ENCODE measurements around the gene GXYLT2.
"Not testable (repeated sequence)": the region's sequence is repeated elsewhere in the genome, so short reads cannot be mapped to it uniquely, and the experiment has no call there.

Gene GXYLT2

GRCh38 chr3:72996473-72997333 lies 108.9 kb downstream of the GXYLT2 start, which contains the start of gene PPP4R2:
Gene PPP4R2, plus strand, starts transcription at chr3:72996811. Its CDS starts 227 bp downstream, at chr3:72997038.
- DNase-seq (ENCODE audit: insufficient read length, low spot score) (peak; percentile 77), FAIRE-seq (peak; percentile 98)
- TF ChIP-seq POU2F2 (IDR thresholded peaks at IDR 0.05; ENCODE audit: low read depth, low read length): peak; percentile 56; the same call in 1 of the 2 replicates
- TF ChIP-seq TAF1 (IDR thresholded peaks at IDR 0.05; ENCODE audit: low read depth, low read length): peak; percentile 51; the same call in 1 of the 2 replicates
- no peak for TF ChIP-seq PAX5 (IDR thresholded peaks at IDR 0.05; ENCODE audit: insufficient read depth, low read length, severe bottlenecking)
- no peak for TF ChIP-seq SPI1 (IDR thresholded peaks at IDR 0.05; ENCODE audit: low read depth, low read length)
- TF ChIP-seq POLR2A (IDR thresholded peaks at IDR 0.05; ENCODE audit: low read depth, low read length): peak; percentile 86
- peak; percentile 91 for TF ChIP-seq POLR2AphosphoS5 (IDR thresholded peaks at IDR 0.05; ENCODE audit: low read depth, low read length)

GRCh38 chr3:72997421-72997961 lies 109.6 kb downstream of the GXYLT2 start:
- DNase-seq (ENCODE audit: insufficient read length, low spot score) (peak; percentile 20), FAIRE-seq (peak; percentile 20)
- TF ChIP-seq POU2F2 (IDR thresholded peaks at IDR 0.05; ENCODE audit: low read depth, low read length) (no peak), PAX5 (IDR thresholded peaks at IDR 0.05; ENCODE audit: insufficient read depth, low read length, severe bottlenecking) (no peak), SPI1 (IDR thresholded peaks at IDR 0.05; ENCODE audit: low read depth, low read length) (no peak), POLR2AphosphoS5 (IDR thresholded peaks at IDR 0.05; ENCODE audit: low read depth, low read length) (no peak), POLR2A (IDR thresholded peaks at IDR 0.05; ENCODE audit: low read depth, low read length) (no peak), TAF1 (IDR thresholded peaks at IDR 0.05; ENCODE audit: low read depth, low read length) (no peak)

DNA sequence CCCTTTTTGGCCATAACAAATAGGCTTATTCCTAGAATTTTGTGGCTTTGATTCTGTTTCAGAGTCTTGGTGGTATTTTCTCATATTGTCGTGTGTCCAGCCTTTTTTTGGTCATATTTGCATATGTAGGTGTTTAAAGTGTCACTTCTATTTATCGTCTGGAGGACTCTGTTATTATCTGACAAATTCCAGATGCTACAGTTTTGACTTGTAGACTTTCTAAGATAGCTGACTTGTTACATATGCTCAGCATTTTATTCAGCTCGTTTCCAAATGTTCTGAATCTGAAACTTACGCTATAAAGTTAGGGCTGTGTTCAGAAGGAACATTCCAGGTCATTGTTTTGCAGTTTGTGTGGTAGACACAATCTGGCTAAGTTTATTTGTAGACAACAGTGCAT lies 110.6 kb downstream of the GXYLT2 start:
- no peak for DNase-seq (ENCODE audit: insufficient read length, low spot score)
- TF ChIP-seq POLR2AphosphoS5 (IDR thresholded peaks at IDR 0.05; ENCODE audit: low read depth, low read length) (no peak), TAF1 (IDR thresholded peaks at IDR 0.05; ENCODE audit: low read depth, low read length) (no peak), PAX5 (IDR thresholded peaks at IDR 0.05; ENCODE audit: insufficient read depth, low read length, severe bottlenecking) (no peak), SPI1 (IDR thresholded peaks at IDR 0.05; ENCODE audit: low read depth, low read length) (no peak), POLR2A (IDR thresholded peaks at IDR 0.05; ENCODE audit: low read depth, low read length) (no peak), POU2F2 (IDR thresholded peaks at IDR 0.05; ENCODE audit: low read depth, low read length) (no peak)
- FAIRE-seq: no peak

DNA sequence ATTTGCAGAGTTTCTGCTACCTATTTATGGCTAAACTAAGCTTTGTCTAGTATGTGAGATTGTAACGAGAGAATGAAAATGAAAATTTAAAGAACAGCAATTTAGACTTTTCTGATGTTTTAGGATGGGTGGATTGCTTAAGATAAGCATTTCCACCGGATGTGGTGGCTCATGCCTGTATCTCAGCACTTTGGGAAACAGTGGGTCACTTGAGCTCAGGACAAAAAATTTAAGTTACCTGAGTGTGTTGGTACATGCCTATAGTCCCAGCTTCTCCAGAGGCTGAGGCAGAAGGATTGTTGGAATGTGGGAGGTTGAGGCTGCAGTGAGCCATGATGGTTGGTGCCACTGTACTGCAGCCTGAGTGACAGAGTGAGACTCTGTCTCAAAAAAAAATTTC lies 112.1 kb downstream of the GXYLT2 start:
- FAIRE-seq (no peak), DNase-seq (ENCODE audit: insufficient read length, low spot score) (no peak)
- no peak for TF ChIP-seq POLR2A (IDR thresholded peaks at IDR 0.05; ENCODE audit: low read depth, low read length)
- TF ChIP-seq PAX5 (IDR thresholded peaks at IDR 0.05; ENCODE audit: insufficient read depth, low read length, severe bottlenecking): no peak
- TF ChIP-seq SPI1 (IDR thresholded peaks at IDR 0.05; ENCODE audit: low read depth, low read length): no peak
- no peak for TF ChIP-seq POU2F2 (IDR thresholded peaks at IDR 0.05; ENCODE audit: low read depth, low read length)
- no peak for TF ChIP-seq POLR2AphosphoS5 (IDR thresholded peaks at IDR 0.05; ENCODE audit: low read depth, low read length)
- TF ChIP-seq TAF1 (IDR thresholded peaks at IDR 0.05; ENCODE audit: low read depth, low read length): no peak

DNA sequence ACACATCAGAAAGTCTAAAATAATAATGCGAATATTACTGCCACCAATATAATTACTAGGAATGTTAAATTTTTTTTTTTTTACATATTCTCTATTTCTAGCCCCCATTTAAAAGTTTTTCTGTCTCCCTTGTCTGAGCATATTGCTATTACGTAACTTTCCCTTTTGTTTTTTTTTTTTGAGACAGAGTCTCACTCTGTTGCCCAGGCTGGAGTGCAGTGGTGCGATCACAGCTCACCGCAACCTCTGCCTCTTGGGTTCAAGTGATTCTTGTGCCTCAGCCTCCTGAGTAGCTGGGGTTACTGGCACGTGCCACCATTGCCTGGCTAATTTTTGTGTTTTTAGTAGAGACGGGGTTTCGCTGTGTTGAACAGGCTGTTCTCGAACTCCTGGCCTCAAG lies 115.2 kb downstream of the GXYLT2 start:
- not testable (repeated sequence) for FAIRE-seq; DNase-seq (ENCODE audit: insufficient read length, low spot score)

DNA sequence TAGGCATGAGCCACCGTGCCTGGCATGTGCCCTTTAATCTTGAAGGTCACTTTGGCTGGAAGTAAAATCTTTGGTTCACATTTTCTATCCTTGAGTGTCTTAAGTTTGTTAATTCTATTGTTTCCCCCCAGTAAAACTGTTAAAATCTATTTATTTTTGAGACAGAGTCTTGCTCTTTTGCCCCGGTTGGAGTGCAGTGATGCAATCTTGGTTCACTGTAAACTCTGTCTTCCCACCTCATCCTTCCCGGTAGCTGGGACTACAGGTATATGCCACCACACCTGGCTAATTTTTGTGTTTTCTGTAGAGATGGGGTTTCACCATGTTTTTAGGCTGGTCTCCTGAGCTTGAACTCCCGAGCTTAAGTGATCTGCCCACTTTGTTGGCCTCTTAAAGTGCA lies 116.5 kb downstream of the GXYLT2 start:
- DNase-seq (ENCODE audit: insufficient read length, low spot score) (no peak), FAIRE-seq (no peak)
- no peak for TF ChIP-seq POLR2A (IDR thresholded peaks at IDR 0.05; ENCODE audit: low read depth, low read length)
- TF ChIP-seq POU2F2 (IDR thresholded peaks at IDR 0.05; ENCODE audit: low read depth, low read length): no peak
- no peak for TF ChIP-seq POLR2AphosphoS5 (IDR thresholded peaks at IDR 0.05; ENCODE audit: low read depth, low read length)
- no peak for TF ChIP-seq SPI1 (IDR thresholded peaks at IDR 0.05; ENCODE audit: low read depth, low read length)
- TF ChIP-seq PAX5 (IDR thresholded peaks at IDR 0.05; ENCODE audit: insufficient read depth, low read length, severe bottlenecking): no peak
- no peak for TF ChIP-seq TAF1 (IDR thresholded peaks at IDR 0.05; ENCODE audit: low read depth, low read length)

- no peak for FAIRE-seq
These were observed 120.3 kb downstream of the GXYLT2 start for GRCh38 chr3:73007992-73008712.

DNA sequence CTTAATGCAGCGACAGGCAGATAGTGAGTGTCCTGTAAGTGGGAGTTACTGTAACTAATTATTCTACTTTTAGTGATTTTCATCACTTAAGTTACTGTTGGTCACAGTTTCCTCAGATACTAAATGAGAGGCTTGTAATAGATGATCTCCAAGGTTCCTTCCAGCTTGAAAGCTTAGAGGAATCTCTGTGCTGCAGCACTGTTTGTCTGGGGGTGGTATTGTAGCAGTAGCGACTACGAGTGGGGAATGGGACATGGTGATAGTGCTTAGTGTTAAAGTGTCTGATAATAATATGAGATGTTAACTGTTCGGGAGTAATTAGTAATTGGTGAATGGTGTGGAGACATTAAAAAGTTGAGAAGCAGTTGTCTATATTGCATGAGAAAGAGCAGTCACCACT lies 121.2 kb downstream of the GXYLT2 start:
- TF ChIP-seq PAX5 (IDR thresholded peaks at IDR 0.05; ENCODE audit: insufficient read depth, low read length, severe bottlenecking) (no peak), SPI1 (IDR thresholded peaks at IDR 0.05; ENCODE audit: low read depth, low read length) (no peak), TAF1 (IDR thresholded peaks at IDR 0.05; ENCODE audit: low read depth, low read length) (no peak), POLR2AphosphoS5 (IDR thresholded peaks at IDR 0.05; ENCODE audit: low read depth, low read length) (no peak), POLR2A (IDR thresholded peaks at IDR 0.05; ENCODE audit: low read depth, low read length) (no peak), POU2F2 (IDR thresholded peaks at IDR 0.05; ENCODE audit: low read depth, low read length) (no peak)
- DNase-seq (ENCODE audit: insufficient read length, low spot score) (no peak), FAIRE-seq (no peak)

More at GRCh38 chr3:73007992-73008712, 120.3 kb downstream of the GXYLT2 start:
- TF ChIP-seq POLR2A (IDR thresholded peaks at IDR 0.05; ENCODE audit: low read depth, low read length) (no peak), POLR2AphosphoS5 (IDR thresholded peaks at IDR 0.05; ENCODE audit: low read depth, low read length) (no peak), TAF1 (IDR thresholded peaks at IDR 0.05; ENCODE audit: low read depth, low read length) (no peak), POU2F2 (IDR thresholded peaks at IDR 0.05; ENCODE audit: low read depth, low read length) (no peak)
- no peak for DNase-seq (ENCODE audit: insufficient read length, low spot score)

- no peak for DNase-seq (ENCODE audit: insufficient read length, low spot score)
- no peak for FAIRE-seq
- no peak for TF ChIP-seq POLR2AphosphoS5 (IDR thresholded peaks at IDR 0.05; ENCODE audit: low read depth, low read length)
- no peak for TF ChIP-seq PAX5 (IDR thresholded peaks at IDR 0.05; ENCODE audit: insufficient read depth, low read length, severe bottlenecking)
- TF ChIP-seq SPI1 (IDR thresholded peaks at IDR 0.05; ENCODE audit: low read depth, low read length): no peak
- no peak for TF ChIP-seq TAF1 (IDR thresholded peaks at IDR 0.05; ENCODE audit: low read depth, low read length)
- TF ChIP-seq POLR2A (IDR thresholded peaks at IDR 0.05; ENCODE audit: low read depth, low read length): no peak
- no peak for TF ChIP-seq POU2F2 (IDR thresholded peaks at IDR 0.05; ENCODE audit: low read depth, low read length)
These were observed 121.9 kb downstream of the GXYLT2 start for GRCh38 chr3:73009750-73010149.

Data from GM12891 (cell line).